ENCODE data around the gene REN.

GRCh38 chr1:204202481-204202880, 36.3 kb upstream of the REN start:
- no peak for TF ChIP-seq NANOG (IDR thresholded peaks at IDR 0.05; ENCODE audit: borderline replicate concordance)
- no peak for TF ChIP-seq POLR2AphosphoS5 (IDR thresholded peaks at IDR 0.05; ENCODE audit: low read depth)
- no peak for TF ChIP-seq CTCF (conservative IDR thresholded peaks at IDR 0.05; ENCODE audit: low read depth in 2 of 2)
- no peak for TF ChIP-seq JUNB (IDR thresholded peaks at IDR 0.05; ENCODE audit: unreplicated experiment)

Measured in GM23338 (cell line).